HG03280 (cell line): ENCODE data around the gene LRRC47.
"Not testable (repeated sequence)": the region's sequence is repeated elsewhere in the genome, so short reads cannot be mapped to it uniquely, and the experiment has no call there.

Experiments
- ATAC-seq: cut with Tn5 transposase; IDR thresholded peaks from one replicate; pipeline ENCODE4 v1.9.1; 2021; ENCODE audit warnings: mild to moderate bottlenecking, moderate library complexity; ENCODE audit not compliant: unreplicated experiment

The LRRC47 gene

GRCh38 chr1:3816331-3817137, 20.2 kb upstream of the LRRC47 start:
- ATAC-seq = no peak

- no peak for ATAC-seq
Measured at GRCh38 chr1:3814771-3815561, 18.7 kb upstream of the LRRC47 start.

DNA sequence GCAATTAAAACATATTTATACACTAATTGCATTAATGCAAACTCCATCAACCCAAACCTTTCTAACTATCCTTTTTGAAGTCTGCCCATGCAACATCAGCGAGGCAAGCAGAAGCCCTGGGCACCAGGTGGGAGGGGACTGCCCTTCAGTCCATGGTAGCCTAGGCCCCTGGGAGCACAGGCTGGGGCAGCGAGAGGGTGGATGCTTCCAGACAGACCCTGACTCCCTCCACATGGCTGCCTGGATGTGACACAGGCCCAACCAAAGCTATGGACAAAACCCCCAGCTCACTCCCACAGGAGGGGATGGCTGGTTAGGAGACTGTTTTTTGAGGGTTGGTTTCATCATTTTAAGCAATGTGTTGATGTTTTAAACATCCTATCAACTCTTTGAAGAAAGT, 17.8 kb upstream of the LRRC47 start:
- no peak for ATAC-seq

DNA sequence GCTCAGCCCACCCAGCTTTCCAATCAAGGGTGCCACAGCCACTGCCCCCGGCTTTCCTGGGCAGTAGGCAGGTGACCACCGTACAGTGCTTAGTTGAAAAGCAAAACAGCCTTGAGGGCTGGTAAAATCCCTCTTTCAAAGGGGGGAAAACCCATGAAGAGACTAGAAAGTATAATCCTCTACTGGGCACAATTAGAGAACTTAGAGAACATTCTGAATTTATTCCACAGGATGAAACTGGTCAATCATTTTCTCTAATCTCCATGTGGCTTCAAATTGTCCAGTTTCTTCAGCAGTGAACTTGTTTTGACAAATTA, 15.3 kb upstream of the LRRC47 start:
- ATAC-seq = no peak

GRCh38 chr1:3810149-3810761, 14.0 kb upstream of the LRRC47 start:
- not testable (repeated sequence) for ATAC-seq

GRCh38 chr1:3809680-3810079, 13.4 kb upstream of the LRRC47 start:
- no peak for ATAC-seq

GRCh38 chr1:3807769-3808168, 11.5 kb upstream of the LRRC47 start:
- no peak for ATAC-seq

DNA sequence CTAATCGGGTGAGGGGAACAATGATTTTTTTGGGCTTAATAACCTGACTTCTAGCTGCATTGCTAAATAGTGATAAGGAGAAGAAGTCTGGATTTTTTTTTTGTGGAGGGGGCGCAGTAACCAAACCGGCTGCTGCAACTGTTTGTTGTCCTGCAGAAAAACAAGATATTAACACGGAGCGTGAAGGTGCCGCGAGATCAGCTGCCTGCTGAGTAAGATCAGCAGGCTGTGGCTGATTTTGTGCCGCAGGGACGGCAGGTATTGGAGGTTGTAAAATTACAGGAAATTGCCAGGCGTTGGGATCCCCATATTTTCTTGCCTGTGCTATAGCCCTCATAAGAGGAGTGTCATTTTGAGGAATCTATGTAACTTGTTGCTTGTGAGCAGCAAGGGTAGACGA, 8.7 kb upstream of the LRRC47 start:
- no peak for ATAC-seq

- ATAC-seq = not testable (repeated sequence)
Measured at GRCh38 chr1:3804627-3804944, 8.3 kb upstream of the LRRC47 start.

DNA sequence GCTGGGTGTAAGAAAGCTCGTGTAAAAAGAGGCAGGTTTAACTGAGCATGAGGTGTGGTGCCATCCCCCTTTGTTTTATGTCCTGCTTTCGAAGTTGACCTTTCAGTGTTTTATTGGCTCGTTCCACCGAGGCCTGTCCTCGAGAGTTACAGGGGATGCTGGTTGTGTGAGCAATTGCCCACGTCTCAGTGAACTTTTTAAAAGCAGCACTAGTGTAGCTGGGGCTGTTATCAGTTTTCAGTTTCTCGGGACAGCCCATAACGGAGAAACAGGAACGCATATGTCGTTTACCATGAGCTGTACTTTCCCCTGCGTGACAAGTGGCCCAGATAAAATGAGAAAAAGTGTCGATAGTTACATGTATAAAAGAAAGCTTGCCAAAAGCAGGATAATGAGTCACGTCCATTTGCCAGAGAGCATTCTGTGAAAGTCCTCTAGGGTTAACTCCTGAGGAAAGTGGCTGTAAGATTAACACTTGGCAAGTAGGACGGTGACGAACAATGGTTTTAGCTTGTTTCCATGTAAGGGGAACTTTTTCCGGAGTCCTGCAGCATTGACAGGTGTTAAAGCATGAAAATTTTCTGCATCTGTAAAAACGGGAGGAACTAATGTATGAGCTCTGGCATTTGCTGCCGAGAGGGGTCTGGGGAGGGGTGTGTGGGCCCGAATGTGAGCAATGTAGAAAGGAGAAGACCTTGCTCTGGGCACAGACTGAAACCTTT, 7.8 kb upstream of the LRRC47 start:
- ATAC-seq = no peak

- ATAC-seq = not testable (repeated sequence)
Measured at GRCh38 chr1:3800795-3801194, 4.5 kb upstream of the LRRC47 start.

DNA sequence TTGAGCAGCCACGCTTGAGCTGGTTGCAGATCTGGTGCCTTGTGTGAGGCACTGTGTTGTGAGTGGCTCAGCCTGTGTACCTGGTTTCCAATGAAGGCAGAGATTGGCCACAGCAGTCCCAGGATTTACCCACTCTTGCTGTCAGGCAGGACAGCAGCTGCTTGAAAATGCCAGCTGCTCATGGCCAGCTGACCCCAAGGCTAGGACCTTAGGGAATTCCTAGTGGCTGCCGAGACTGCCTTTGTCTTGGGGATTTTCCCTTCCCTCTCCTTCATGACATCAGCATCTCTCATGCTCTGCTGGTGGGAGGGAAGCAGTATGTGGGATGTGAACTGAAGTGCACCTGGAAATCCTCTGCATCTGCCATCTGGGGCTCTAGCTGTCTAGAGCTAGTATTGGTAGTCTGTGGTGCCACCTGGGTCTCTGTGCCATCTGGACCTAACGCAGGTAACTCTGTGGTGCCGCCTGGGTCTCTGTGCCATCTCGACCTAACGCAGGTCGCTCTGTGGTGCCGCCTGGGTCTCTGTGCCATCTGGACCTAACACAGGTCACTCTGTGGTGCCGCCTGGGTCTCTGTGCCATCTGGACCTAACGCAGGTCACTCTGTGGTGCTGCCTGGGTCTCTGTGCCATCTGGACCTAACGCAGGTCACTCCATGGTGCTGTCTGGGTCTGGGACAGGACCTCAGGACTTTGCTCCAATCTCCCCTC, 3.8 kb upstream of the LRRC47 start:
- ATAC-seq = no peak

DNA sequence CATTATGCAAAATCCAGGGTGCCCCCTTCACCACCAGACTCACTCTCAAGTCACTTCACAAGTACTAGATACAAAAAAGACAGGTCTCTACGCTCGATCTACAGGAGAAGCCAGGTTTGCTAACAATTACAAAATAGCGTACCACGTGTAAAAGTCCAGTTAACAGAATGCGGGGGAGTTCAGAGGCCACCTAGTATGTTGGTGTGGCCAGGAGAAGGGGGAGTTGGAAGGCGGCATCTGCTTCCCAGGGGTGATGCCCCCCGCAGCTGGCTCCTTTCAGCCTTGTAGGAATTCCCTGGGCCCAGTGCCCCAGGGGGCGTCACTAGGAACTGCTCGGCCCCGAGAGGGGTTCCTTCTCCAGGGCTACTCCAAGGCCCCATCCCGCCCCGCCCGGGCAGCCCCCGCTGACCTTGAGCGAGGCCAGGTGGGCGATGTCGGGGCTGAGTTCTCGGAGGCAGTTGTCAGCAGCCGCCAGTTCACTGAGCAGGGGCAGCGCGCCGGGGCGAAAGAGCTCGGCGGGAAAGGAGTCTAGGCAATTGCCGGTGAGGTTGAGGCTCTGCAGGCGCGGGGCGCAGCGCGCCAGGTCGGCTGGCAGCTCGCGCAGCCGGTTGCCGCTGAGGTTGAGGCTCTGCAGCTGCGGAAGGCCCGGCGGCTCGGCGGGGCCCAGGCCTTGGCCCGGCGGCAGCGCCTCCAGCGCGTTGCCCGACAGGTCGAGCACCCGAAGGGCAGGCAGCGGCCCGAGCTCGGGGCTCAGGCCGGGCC, 664 bp downstream of the LRRC47 start:
- peak; percentile 26 for ATAC-seq

DNA sequence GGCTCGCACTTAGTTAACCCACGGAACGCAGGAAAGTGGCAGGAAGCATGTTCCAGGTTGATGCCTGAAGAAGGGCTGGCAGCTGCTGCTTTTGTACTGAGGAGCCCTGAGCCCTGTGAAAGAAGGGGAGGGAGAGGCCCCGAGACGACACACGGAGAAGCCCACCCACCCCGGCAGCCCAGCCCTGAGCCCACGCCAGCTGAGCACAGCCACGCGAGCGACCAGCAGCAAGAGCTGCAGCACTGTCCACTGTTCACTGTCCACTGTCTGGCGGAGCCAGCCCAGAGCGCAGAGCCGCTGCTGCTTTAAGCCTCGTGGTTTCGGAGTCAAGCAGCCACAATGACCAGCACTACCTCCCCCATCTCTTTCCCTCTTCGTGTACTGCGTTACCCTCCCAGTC, 5.3 kb downstream of the LRRC47 start:
- ATAC-seq = no peak

GRCh38 chr1:3790500-3790923, 5.8 kb downstream of the LRRC47 start:
- ATAC-seq = no peak

- ATAC-seq = no peak
Measured at GRCh38 chr1:3789421-3790300, 6.6 kb downstream of the LRRC47 start.

DNA sequence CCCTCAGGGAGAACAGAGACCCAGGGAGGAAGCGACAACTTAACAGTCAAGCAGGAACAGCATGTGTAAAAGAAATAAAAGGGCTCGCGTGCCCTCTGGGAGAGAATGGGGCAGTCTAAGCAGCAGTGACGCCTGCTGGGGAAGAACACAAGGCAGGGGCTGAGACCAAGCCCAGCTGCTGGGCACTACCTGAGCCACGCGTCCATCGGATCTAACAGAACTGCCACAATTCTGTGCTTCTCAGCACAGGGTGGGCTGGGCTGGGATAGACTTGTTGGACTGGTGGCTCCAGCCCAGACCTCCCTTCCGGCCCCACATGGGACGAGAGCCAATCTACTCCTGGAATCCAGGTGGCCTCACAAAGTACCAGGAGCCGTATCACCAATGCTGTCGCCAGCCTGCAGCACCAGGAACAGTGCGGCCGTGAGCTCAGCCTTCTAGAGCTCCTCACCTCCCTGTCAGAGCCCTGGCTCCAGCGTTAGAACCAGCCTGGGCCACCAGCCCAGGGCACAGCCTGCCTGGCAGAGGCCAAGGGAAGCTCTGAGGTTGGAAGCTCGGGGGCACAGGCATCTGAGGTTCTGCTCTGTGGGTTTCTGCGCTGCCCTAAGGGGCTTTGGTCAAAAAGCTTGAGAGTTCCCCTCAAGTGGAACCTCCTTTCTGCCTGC, 7.4 kb downstream of the LRRC47 start:
- ATAC-seq = no peak

GRCh38 chr1:3787745-3788605, 8.3 kb downstream of the LRRC47 start:
- ATAC-seq = no peak
